ENCODE measurements around the gene MAP3K19.

MAP3K19 gene, protein sequence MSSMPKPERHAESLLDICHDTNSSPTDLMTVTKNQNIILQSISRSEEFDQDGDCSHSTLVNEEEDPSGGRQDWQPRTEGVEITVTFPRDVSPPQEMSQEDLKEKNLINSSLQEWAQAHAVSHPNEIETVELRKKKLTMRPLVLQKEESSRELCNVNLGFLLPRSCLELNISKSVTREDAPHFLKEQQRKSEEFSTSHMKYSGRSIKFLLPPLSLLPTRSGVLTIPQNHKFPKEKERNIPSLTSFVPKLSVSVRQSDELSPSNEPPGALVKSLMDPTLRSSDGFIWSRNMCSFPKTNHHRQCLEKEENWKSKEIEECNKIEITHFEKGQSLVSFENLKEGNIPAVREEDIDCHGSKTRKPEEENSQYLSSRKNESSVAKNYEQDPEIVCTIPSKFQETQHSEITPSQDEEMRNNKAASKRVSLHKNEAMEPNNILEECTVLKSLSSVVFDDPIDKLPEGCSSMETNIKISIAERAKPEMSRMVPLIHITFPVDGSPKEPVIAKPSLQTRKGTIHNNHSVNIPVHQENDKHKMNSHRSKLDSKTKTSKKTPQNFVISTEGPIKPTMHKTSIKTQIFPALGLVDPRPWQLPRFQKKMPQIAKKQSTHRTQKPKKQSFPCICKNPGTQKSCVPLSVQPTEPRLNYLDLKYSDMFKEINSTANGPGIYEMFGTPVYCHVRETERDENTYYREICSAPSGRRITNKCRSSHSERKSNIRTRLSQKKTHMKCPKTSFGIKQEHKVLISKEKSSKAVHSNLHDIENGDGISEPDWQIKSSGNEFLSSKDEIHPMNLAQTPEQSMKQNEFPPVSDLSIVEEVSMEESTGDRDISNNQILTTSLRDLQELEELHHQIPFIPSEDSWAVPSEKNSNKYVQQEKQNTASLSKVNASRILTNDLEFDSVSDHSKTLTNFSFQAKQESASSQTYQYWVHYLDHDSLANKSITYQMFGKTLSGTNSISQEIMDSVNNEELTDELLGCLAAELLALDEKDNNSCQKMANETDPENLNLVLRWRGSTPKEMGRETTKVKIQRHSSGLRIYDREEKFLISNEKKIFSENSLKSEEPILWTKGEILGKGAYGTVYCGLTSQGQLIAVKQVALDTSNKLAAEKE (N-terminal part only)

DNA sequence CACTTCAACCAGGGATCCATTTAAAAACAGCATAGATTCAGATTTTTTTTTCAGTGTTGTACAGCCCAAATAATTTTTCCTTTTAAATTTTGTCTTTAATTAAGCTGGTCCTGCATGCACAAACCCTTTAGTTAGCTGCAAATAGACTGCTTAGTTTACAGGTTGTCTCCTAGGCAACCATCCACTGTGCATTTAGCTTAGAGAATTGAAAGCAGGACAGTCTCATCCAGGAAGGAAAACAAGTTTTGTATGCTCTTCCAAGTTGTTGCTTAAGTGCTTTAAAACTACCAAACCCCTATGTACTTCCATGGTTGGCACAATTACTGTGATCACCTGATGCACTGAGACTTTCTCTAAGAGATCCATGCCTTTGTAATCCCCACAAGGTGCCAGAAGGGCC lies at the start of gene MAP3K19:
Gene MAP3K19 (minus strand): TSS at position 148 of the 400 bp plus-strand sequence. CDS start 22,800 bp downstream, outside the sequence.
- Histone ChIP-seq H3K27ac (no peak within 1 kb of the TSS), H3K4me3 (no peak within 1 kb of the TSS)
- no peak for DNase-seq (ENCODE audit: low spot score)
- TF ChIP-seq, protein P1, sequence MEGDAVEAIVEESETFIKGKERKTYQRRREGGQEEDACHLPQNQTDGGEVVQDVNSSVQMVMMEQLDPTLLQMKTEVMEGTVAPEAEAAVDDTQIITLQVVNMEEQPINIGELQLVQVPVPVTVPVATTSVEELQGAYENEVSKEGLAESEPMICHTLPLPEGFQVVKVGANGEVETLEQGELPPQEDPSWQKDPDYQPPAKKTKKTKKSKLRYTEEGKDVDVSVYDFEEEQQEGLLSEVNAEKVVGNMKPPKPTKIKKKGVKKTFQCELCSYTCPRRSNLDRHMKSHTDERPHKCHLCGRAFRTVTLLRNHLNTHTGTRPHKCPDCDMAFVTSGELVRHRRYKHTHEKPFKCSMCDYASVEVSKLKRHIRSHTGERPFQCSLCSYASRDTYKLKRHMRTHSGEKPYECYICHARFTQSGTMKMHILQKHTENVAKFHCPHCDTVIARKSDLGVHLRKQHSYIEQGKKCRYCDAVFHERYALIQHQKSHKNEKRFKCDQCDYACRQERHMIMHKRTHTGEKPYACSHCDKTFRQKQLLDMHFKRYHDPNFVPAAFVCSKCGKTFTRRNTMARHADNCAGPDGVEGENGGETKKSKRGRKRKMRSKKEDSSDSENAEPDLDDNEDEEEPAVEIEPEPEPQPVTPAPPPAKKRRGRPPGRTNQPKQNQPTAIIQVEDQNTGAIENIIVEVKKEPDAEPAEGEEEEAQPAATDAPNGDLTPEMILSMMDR (IDR thresholded peaks at IDR 0.05) = no peak

DNA sequence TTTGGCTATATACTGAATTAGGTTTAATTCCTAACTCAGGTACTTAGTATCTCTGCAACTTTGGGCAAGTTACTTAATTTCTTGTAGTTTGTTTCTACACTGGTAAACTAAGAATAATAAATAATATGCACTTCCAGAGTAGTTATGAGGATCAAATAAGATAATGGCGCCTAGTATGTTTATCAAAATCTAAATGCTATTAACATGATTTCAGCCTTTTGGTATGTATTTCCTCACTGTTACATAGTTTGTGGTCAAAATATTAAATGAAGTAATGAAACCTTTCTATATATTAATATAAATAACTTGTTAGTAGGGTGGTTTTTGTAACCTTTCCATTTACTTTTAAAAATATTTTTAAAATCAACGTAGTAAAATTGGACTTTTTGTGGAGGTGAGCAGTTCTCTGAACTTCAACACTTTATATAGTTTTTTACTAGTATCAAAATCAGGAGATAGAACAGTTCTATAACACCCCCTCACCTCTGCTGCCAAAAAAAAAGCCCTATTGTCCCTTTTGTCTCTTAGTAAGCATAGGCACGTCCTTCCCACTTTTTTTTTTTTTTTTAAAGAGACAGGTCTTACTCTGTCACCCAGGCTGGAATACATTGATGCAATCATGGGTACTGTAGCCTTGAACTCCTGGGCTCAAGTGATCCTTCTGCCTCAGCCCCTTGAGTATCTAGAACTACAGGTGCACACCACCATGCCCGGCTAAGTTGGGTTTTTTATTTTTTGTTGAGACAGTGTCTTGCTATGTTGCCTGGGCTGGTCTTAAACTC lies 49.6 kb upstream of the MAP3K19 start:
- TF ChIP-seq, protein P1 (IDR thresholded peaks at IDR 0.05) = no peak
- Histone ChIP-seq H3K27ac (no peak overlapping the region), H3K4me3 (no peak overlapping the region)
- no peak for DNase-seq (ENCODE audit: low spot score)

DNA sequence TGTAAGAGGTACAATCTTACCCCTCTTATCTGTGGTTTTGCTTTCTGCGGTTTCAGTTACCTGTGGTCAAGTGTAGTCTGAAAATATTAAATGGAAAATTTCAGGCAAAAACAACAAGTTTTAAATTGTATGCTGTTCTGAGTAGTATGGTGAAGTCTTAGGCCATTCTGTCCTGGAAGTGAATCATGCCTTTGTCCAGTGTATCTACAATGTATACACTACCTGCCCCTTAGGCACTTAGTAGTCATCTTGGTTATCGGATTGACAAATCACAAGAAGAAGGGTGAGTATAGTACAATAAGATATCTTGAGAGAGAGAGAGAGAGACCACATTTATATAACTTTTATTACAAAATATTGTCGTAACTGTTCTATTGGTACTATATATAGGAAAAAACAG lies 48.3 kb upstream of the MAP3K19 start:
- Histone ChIP-seq H3K27ac (no peak overlapping the region), H3K4me3 (no peak overlapping the region)
- TF ChIP-seq, protein P1 (IDR thresholded peaks at IDR 0.05) = no peak
- DNase-seq (ENCODE audit: low spot score) = no peak

DNA sequence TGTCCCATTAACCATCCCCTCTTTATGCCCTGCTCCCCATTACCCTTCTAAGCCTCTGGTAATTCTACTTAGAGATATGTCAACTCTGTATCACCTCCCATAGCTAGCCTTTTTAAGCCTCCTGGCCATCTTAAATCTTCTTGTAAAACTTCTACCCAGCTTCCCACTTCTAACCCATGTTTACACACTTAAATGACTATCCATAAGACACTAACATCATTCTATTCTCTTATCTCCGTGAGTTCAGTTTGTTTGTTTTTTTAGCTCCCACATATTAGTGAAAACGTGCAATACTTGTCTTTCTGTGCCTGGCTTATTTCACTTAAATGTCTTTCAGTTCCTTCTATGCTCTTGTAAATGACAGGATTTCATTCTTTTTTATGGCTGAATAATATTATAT lies 47.3 kb upstream of the MAP3K19 start:
- H3K27ac ChIP-seq = no peak overlapping the region
- TF ChIP-seq, protein P1 (IDR thresholded peaks at IDR 0.05) = no peak
- H3K4me3 ChIP-seq = no peak overlapping the region
- DNase-seq (ENCODE audit: low spot score) = no peak

DNA sequence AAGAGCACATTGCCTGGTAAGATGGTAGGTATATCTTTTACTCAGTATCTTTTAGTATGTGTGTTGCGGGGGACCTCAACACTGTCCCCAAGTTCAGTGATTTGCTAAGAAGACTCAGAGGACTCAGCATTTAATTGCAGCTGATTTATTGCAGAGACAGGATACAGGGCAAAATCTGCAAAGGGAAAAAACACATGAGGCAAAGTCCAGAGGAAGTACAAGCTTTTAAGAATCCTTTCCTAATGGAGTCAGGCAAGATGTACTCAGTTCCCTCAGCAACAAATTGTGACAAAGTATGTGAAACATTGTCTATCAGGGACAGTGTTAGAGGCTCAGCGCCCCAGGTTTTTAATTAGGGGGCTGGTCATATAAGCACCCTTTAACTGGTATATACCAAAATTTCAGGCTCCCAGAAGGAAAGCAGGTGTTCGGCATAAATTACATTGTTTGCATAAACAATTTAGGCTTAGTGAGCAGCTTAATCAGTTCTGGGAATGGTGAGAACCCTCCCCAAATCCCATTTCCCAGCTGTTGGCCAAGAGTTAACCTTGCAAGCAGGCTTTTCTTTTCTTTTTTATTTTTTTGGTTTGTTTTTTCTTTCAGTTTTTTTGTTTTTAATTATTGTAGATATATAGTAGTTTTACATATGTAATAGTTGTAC lies 46.6 kb upstream of the MAP3K19 start:
- Histone ChIP-seq H3K4me3 (no peak overlapping the region), H3K27ac (no peak overlapping the region)
- no peak for DNase-seq (ENCODE audit: low spot score)
- TF ChIP-seq, protein P1 (IDR thresholded peaks at IDR 0.05) = no peak

DNA sequence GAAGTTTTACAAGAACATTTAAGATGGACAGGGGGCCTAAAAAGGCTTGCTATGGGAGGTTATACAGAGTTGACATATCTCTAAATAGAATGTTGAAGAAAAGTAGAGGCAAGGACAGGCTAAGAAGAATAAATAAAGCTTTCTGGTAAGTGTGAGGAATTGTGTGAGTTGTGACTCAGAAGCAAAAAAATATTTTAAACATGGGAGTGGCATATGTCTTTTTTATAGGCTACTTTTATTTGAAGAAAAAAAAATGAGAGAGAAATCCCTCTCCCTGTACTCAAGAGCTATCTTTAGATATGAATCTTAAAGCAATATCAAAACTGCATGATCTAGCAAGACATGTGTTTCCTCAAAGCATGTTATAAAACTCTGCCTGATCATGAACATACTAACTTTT lies 45.9 kb upstream of the MAP3K19 start:
- H3K27ac ChIP-seq = no peak overlapping the region
- DNase-seq (ENCODE audit: low spot score) = no peak
- no peak overlapping the region for H3K4me3 ChIP-seq
- TF ChIP-seq, protein P1 (IDR thresholded peaks at IDR 0.05) = no peak
